Muscle layer of duodenum (tissue), 2 donors: ENCODE measurements around the gene CNTNAP2.

ENCODE experiments used
- H3K27ac ChIP-seq: one replicate; pipeline ENCODE4 v1.7.0; 2013; ENCODE audit warnings: mild to moderate bottlenecking, low read length
- H3K27me3 ChIP-seq: one replicate; pipeline ENCODE4 v1.7.0; 2013; ENCODE audit warnings: low read depth, mild to moderate bottlenecking, control low read depth, low read length
- H3K36me3 ChIP-seq, 2 donors: one replicate each; pipeline ENCODE4 v1.7.0; 2013; ENCODE audit warnings: low read length in 2 of 2, control low read depth in 1 of 2, mild to moderate bottlenecking in 1 of 2; ENCODE audit not compliant: insufficient read depth in 2 of 2, control insufficient read depth in 1 of 2
- H3K4me1 ChIP-seq, 2 donors: one replicate each; pipeline ENCODE4 v1.7.0; 2013; ENCODE audit warnings: low read length in 2 of 2, mild to moderate bottlenecking in 2 of 2, control low read depth in 1 of 2, moderate library complexity in 1 of 2; ENCODE audit not compliant: insufficient read depth in 2 of 2, control insufficient read depth in 1 of 2
- H3K4me3 ChIP-seq, 2 donors: one replicate each; pipeline ENCODE4 v1.7.0; 2013; ENCODE audit warnings: low read length in 2 of 2, low read depth in 1 of 2, mild to moderate bottlenecking in 1 of 2
- H3K9me3 ChIP-seq, 2 donors: one replicate each; pipeline ENCODE4 v1.7.0; 2013; ENCODE audit warnings: low read length in 2 of 2, control low read depth in 1 of 2, mild to moderate bottlenecking in 1 of 2; ENCODE audit not compliant: control insufficient read depth in 1 of 2
- donor health status: healthy.

Gene CNTNAP2

GRCh38 chr7:147069771-147070170, 953.2 kb downstream of the CNTNAP2 start:
- H3K4me3 ChIP-seq, result no peak overlapping the region
- no peaks in the 10 kb centered on the region for H3K9me3 ChIP-seq
- no peaks in the 10 kb centered on the region for H3K27me3 ChIP-seq
- no peaks in the 10 kb centered on the region for H3K4me1 ChIP-seq
- no peak overlapping the region for H3K27ac ChIP-seq
- no peaks in the 10 kb centered on the region for H3K36me3 ChIP-seq

- H3K27me3 ChIP-seq, result no peaks in the 10 kb centered on the region
- H3K4me3 ChIP-seq, result no peak overlapping the region
- H3K36me3 ChIP-seq, result no peaks in the 10 kb centered on the region
- no peaks in the 10 kb centered on the region for H3K4me1 ChIP-seq
- no peaks in the 10 kb centered on the region for H3K9me3 ChIP-seq
- H3K27ac ChIP-seq, result no peak overlapping the region
Observed at GRCh38 chr7:147070886-147071285, 954.3 kb downstream of the CNTNAP2 start.

GRCh38 chr7:147071536-147071935, 954.9 kb downstream of the CNTNAP2 start:
- no peak overlapping the region for H3K27ac ChIP-seq
- H3K36me3 ChIP-seq, result no peaks in the 10 kb centered on the region
- H3K4me1 ChIP-seq, result no peaks in the 10 kb centered on the region
- H3K9me3 ChIP-seq, result no peaks in the 10 kb centered on the region
- no peak overlapping the region for H3K4me3 ChIP-seq
- H3K27me3 ChIP-seq, result no peaks in the 10 kb centered on the region

- H3K36me3 ChIP-seq, result no peaks in the 10 kb centered on the region
- H3K27ac ChIP-seq, result no peak overlapping the region
- H3K9me3 ChIP-seq, result no peaks in the 10 kb centered on the region
- H3K4me1 ChIP-seq, result no peaks in the 10 kb centered on the region
- no peak overlapping the region for H3K4me3 ChIP-seq
- no peaks in the 10 kb centered on the region for H3K27me3 ChIP-seq
Observed at GRCh38 chr7:147078312-147078711, 961.7 kb downstream of the CNTNAP2 start.

- no peaks in the 10 kb centered on the region for H3K4me1 ChIP-seq
- no peak overlapping the region for H3K27ac ChIP-seq
- H3K36me3 ChIP-seq, result no peaks in the 10 kb centered on the region
- H3K9me3 ChIP-seq, result no peaks in the 10 kb centered on the region
- no peaks in the 10 kb centered on the region for H3K27me3 ChIP-seq
- no peak overlapping the region for H3K4me3 ChIP-seq
Observed at GRCh38 chr7:147079083-147079482, 962.5 kb downstream of the CNTNAP2 start.

GRCh38 chr7:147079921-147080420, 963.4 kb downstream of the CNTNAP2 start:
- Histone ChIP-seq H3K27me3 (no peaks in the 10 kb centered on the region), H3K4me1 (no peaks in the 10 kb centered on the region), H3K4me3 (no peak overlapping the region), H3K36me3 (no peaks in the 10 kb centered on the region), H3K27ac (no peak overlapping the region), H3K9me3 (no peaks in the 10 kb centered on the region)

GRCh38 chr7:147081117-147081516, 964.5 kb downstream of the CNTNAP2 start:
- Histone ChIP-seq H3K4me3 (no peak overlapping the region), H3K27me3 (no peaks in the 10 kb centered on the region), H3K4me1 (no peaks in the 10 kb centered on the region), H3K9me3 (no peaks in the 10 kb centered on the region), H3K27ac (no peak overlapping the region), H3K36me3 (no peaks in the 10 kb centered on the region)

GRCh38 chr7:147089051-147089461, 972.5 kb downstream of the CNTNAP2 start:
- no peaks in the 10 kb centered on the region for H3K9me3 ChIP-seq
- no peaks in the 10 kb centered on the region for H3K4me1 ChIP-seq
- H3K27ac ChIP-seq, result no peak overlapping the region
- H3K27me3 ChIP-seq, result no peaks in the 10 kb centered on the region
- no peak overlapping the region for H3K4me3 ChIP-seq
- H3K36me3 ChIP-seq, result no peaks in the 10 kb centered on the region

- Histone ChIP-seq H3K4me3 (no peak overlapping the region), H3K36me3 (no peaks in the 10 kb centered on the region), H3K9me3 (no peaks in the 10 kb centered on the region), H3K4me1 (no peaks in the 10 kb centered on the region), H3K27me3 (no peaks in the 10 kb centered on the region), H3K27ac (no peak overlapping the region)
Observed at GRCh38 chr7:147089608-147090007, 973.0 kb downstream of the CNTNAP2 start.

GRCh38 chr7:147096629-147097028, 980.0 kb downstream of the CNTNAP2 start:
- H3K27ac ChIP-seq, result no peak overlapping the region
- no peaks in the 10 kb centered on the region for H3K4me1 ChIP-seq
- no peak overlapping the region for H3K4me3 ChIP-seq
- H3K27me3 ChIP-seq, result no peaks in the 10 kb centered on the region
- no peaks in the 10 kb centered on the region for H3K9me3 ChIP-seq
- H3K36me3 ChIP-seq, result no peaks in the 10 kb centered on the region

GRCh38 chr7:147103224-147103623, 986.6 kb downstream of the CNTNAP2 start:
- Histone ChIP-seq H3K4me3 (no peak overlapping the region), H3K27ac (no peak overlapping the region), H3K36me3 (no peaks in the 10 kb centered on the region), H3K9me3 (no peaks in the 10 kb centered on the region), H3K27me3 (no peaks in the 10 kb centered on the region), H3K4me1 (no peaks in the 10 kb centered on the region)

GRCh38 chr7:147106746-147107145, 990.1 kb downstream of the CNTNAP2 start:
- Histone ChIP-seq H3K4me1 (no peaks in the 10 kb centered on the region), H3K27ac (no peak overlapping the region), H3K4me3 (no peak overlapping the region), H3K9me3 (no peaks in the 10 kb centered on the region), H3K36me3 (no peaks in the 10 kb centered on the region), H3K27me3 (no peaks in the 10 kb centered on the region)
